ENCODE measurements around the gene TGM3.
A peak's percentile ranks its signal among the peaks of the same experiment; 100 is the strongest.

The TGM3 gene

GRCh38 chr20:2385496-2385895 is 89.7 kb downstream of the TGM3 start:
- H3K27ac ChIP-seq, result no peak overlapping the region
- TF ChIP-seq ZFX (IDR thresholded peaks at IDR 0.05; ENCODE audit: borderline replicate concordance), result no peak
- no peak for TF ChIP-seq CTCF (IDR thresholded peaks at IDR 0.05)

DNA sequence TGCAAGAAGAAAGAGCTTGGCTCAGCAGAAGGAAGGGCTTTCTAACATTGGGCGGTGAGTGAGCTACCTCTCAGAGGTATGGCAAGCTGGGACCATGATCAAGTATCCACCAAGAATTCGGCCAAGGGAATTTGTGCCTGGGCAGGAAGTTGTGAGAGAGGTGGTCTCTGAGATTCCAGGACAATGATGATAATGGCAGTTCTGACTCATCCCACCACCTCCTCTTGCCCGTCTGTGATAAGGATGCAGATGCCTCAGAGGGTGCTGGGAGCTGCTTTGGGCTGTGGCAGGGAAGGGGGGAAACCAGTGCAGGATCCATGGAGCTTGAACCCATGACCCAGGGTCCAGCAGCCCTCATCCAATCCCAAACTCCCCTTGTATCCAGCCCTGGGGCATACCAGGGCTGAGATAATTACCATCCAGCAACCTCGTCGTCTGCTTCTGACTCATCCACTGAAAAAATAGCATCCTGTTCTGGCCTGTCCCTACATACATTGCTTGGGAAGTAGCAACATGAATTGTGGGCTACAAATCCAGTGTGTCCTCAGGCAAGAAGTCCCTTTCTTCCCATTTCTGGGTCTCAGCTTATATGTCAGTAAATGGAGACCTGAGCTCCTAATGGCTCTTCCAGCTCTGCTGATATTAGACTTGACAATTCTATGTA is 90.8 kb downstream of the TGM3 start:
- no peak for TF ChIP-seq CTCF (IDR thresholded peaks at IDR 0.05)
- TF ChIP-seq ZFX (IDR thresholded peaks at IDR 0.05; ENCODE audit: borderline replicate concordance), result no peak
- no peak overlapping the region for H3K27ac ChIP-seq

- no peak overlapping the region for H3K27ac ChIP-seq
Observed at GRCh38 chr20:2387180-2387577, 91.4 kb downstream of the TGM3 start.

DNA sequence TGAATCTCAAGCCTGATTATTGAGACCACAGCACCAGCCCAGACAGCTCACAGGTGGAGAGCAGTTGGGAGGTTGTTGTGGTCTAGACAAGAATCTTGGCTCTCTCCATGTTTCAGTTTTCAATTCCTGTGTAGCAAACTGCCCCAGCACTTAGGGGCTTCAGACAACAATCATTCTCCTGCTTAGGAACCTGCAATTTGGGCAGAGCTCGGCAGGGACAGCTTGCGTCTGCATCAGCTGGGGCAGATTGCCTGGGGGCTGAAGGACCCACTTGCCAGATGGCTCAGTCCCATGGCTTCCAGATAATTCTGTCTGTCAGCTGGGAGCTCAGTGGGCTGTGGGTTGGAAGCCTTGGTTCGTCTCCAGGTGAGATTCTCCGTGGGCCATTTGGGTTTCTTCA is 91.8 kb downstream of the TGM3 start:
- no peak overlapping the region for H3K27ac ChIP-seq
- TF ChIP-seq CTCF (IDR thresholded peaks at IDR 0.05), result peak; percentile 32
- no peak for TF ChIP-seq ZFX (IDR thresholded peaks at IDR 0.05; ENCODE audit: borderline replicate concordance)

More at GRCh38 chr20:2387180-2387577, 91.4 kb downstream of the TGM3 start:
- no peak for TF ChIP-seq ZFX (IDR thresholded peaks at IDR 0.05; ENCODE audit: borderline replicate concordance)
- peak; percentile 72 for TF ChIP-seq CTCF (IDR thresholded peaks at IDR 0.05)
